H1 (cell line): ENCODE results near the gene SELENBP1. TPM values are rescaled to one million over a fixed set of nuclear protein-coding genes. Genes with fewer than 3 reads are reported as not detected.

Experiments used
- CTCF ChIA-PET: fragments of 300-600 bp; sonication (Branson Sonifier 250); formaldehyde crosslinking; loops from one replicate; lab custom pipeline; 2021; ENCODE audit not compliant: partially characterized antibody; lab: Charles Lee
- POLR2A ChIA-PET: fragments of 300-600 bp; sonication (Branson Sonifier 250); formaldehyde crosslinking; loops from one replicate; lab custom pipeline; 2021; ENCODE audit warnings: inconsistent platforms; ENCODE audit not compliant: partially characterized antibody; lab: Charles Lee
- DNase-seq, 2 experiments: peaks; one replicate each; pipeline versions ENCODE4 v3.0.0 to v3.0.0-alpha.2; 2010 to 2022; ENCODE audit warnings: low spot score in 2 of 2, low read depth in 1 of 2, mixed read lengths in 1 of 2
- FAIRE-seq: peaks from 2 replicates; lab custom pipeline; 2011; peaks lifted over from hg19 to GRCh38; lab: Jason Lieb, UNC
- H2AFZ ChIP-seq: 2 replicates; pipeline ENCODE4 v1.8.1; 2012; ENCODE audit warnings: low read length, inconsistent platforms
- H2AK5ac ChIP-seq: 2 replicates; pipeline ENCODE4 v1.6.1; 2013; ENCODE audit warnings: low read depth, low read length
- H2BK120ac ChIP-seq: replicated peaks from 2 replicates; pipeline ENCODE3; 2013; ENCODE audit warnings: low read depth, low read length, inconsistent platforms
- H2BK12ac ChIP-seq: 2 replicates; pipeline ENCODE4 v1.6.1; 2013; ENCODE audit warnings: low read depth, low read length
- H2BK15ac ChIP-seq: 2 replicates; pipeline ENCODE4 v1.6.1; 2013; ENCODE audit warnings: low read length
- H2BK20ac ChIP-seq: 2 replicates; pipeline ENCODE4 v1.6.1; 2013; ENCODE audit warnings: low read length
- H2BK5ac ChIP-seq: 2 replicates; pipeline ENCODE4 v1.6.1; 2013; ENCODE audit warnings: low read depth, low read length
- H3K14ac ChIP-seq: 2 replicates; pipeline ENCODE4 v1.6.1; 2013; ENCODE audit warnings: inconsistent platforms; ENCODE audit not compliant: insufficient read length
- H3K18ac ChIP-seq: 2 replicates; pipeline ENCODE4 v1.6.1; 2013; ENCODE audit warnings: low read length; ENCODE audit errors: extremely low read depth
- H3K23ac ChIP-seq: 2 replicates; pipeline ENCODE4 v1.6.1; 2013; ENCODE audit warnings: inconsistent platforms; ENCODE audit not compliant: insufficient read length
- H3K23me2 ChIP-seq: 2 replicates; pipeline ENCODE4 v1.6.1; 2013; ENCODE audit warnings: low read depth, low read length
- H3K27ac ChIP-seq: 2 replicates; pipeline ENCODE4 v1.6.1; 2011; ENCODE audit warnings: low read depth, low read length, inconsistent platforms
- H3K27me3 ChIP-seq, 4 experiments: replicated peaks in 1 of 4; 1 replicate in 1 of 4; 2 replicates in 3 of 4; pipeline versions ENCODE4 v1.6.1 to v1.8.1; 2011 to 2013; ENCODE audit warnings: low read length in 3 of 4, mild to moderate bottlenecking in 3 of 4, inconsistent platforms in 2 of 4, mixed read lengths in 2 of 4, moderate library complexity in 1 of 4; ENCODE audit not compliant: control insufficient read depth in 3 of 4, insufficient read depth in 3 of 4; ENCODE audit errors: extremely low read depth in 1 of 4
- H3K36me3 ChIP-seq, 4 experiments: 2 replicates each; pipeline versions ENCODE4 v1.6.1 to v1.8.1; 2011 to 2013; ENCODE audit warnings: mild to moderate bottlenecking in 4 of 4, low read length in 3 of 4, moderate library complexity in 2 of 4, control low read depth in 1 of 4, inconsistent platforms in 1 of 4; ENCODE audit not compliant: insufficient read depth in 4 of 4, control insufficient read depth in 2 of 4
- H3K4ac ChIP-seq: replicated peaks from 2 replicates; pipeline ENCODE3; 2013; ENCODE audit warnings: low read length, low read depth, mixed read lengths, inconsistent platforms; ENCODE audit not compliant: insufficient read length
- H3K4me1 ChIP-seq, 4 experiments: replicated peaks in 1 of 4; 1 replicate in 1 of 4; 2 replicates in 3 of 4; pipeline versions ENCODE4 v1.6.1 to v1.8.1; 2011 to 2013; ENCODE audit warnings: low read length in 3 of 4, inconsistent platforms in 2 of 4, mixed read lengths in 1 of 4; ENCODE audit not compliant: insufficient read depth in 4 of 4, control insufficient read depth in 3 of 4
- H3K4me2 ChIP-seq, 2 experiments: 2 replicates each; pipeline versions ENCODE4 v1.6.1 to v1.8.1; 2011 to 2013; ENCODE audit warnings: low read depth in 2 of 2, low read length in 2 of 2, control low read depth in 1 of 2, inconsistent platforms in 1 of 2, mild to moderate bottlenecking in 1 of 2; ENCODE audit not compliant: insufficient read depth in 1 of 2
- H3K4me3 ChIP-seq, 4 experiments: fragments of 200-600, 300-600 bp in 1 of 4; sonication (generic), shearing (Covaris generic), sonication (Bioruptor Twin) in 1 of 4; 2 replicates each; pipeline versions ENCODE4 v1.5.1 to v1.8.1; 2011 to 2016; ENCODE audit warnings: low read length in 4 of 4, low read depth in 3 of 4, control low read depth in 2 of 4, inconsistent platforms in 2 of 4, mild to moderate bottlenecking in 2 of 4, mixed read lengths in 1 of 4, moderate library complexity in 1 of 4; ENCODE audit not compliant: insufficient read depth in 2 of 4; ENCODE audit errors: extremely low read depth in 1 of 4
- H3K56ac ChIP-seq: replicated peaks from 2 replicates; pipeline ENCODE3; 2013; ENCODE audit warnings: low read depth, mild to moderate bottlenecking, mixed read lengths, low read length, inconsistent platforms; ENCODE audit not compliant: insufficient read length
- H3K79me1 ChIP-seq: 2 replicates; pipeline ENCODE4 v1.6.1; 2013; ENCODE audit warnings: low read depth, low read length, control low read depth
- H3K79me2 ChIP-seq, 2 experiments: 2 replicates each; pipeline versions ENCODE4 v1.6.1 to v1.8.1; 2012 to 2013; ENCODE audit warnings: low read length in 2 of 2, mild to moderate bottlenecking in 2 of 2, inconsistent platforms in 1 of 2; ENCODE audit not compliant: insufficient read depth in 2 of 2, control insufficient read depth in 1 of 2
- H3K9ac ChIP-seq, 4 experiments: replicated peaks in 1 of 4; 1 replicate in 1 of 4; 2 replicates in 3 of 4; pipeline versions ENCODE4 v1.6.1 to v1.8.1; 2011 to 2013; ENCODE audit warnings: low read depth in 3 of 4, low read length in 3 of 4, control low read depth in 2 of 4, mild to moderate bottlenecking in 2 of 4, moderate library complexity in 2 of 4, inconsistent platforms in 1 of 4; ENCODE audit errors: extremely low read depth in 1 of 4
- H3K9me3 ChIP-seq, 2 experiments: 2 replicates each; pipeline versions ENCODE4 v1.6.1 to v1.8.1; 2012 to 2013; ENCODE audit warnings: mild to moderate bottlenecking in 2 of 2, moderate library complexity in 2 of 2, control low read depth in 1 of 2, inconsistent platforms in 1 of 2, low read depth in 1 of 2, low read length in 1 of 2, mixed read lengths in 1 of 2; ENCODE audit not compliant: insufficient read depth in 2 of 2
- H4K20me1 ChIP-seq, 2 experiments: replicated peaks in 1 of 2; 2 replicates each; pipeline versions ENCODE3 to v1.8.1; 2011 to 2013; ENCODE audit warnings: inconsistent platforms in 2 of 2, low read length in 2 of 2, mild to moderate bottlenecking in 1 of 2; ENCODE audit not compliant: insufficient read depth in 2 of 2, control insufficient read depth in 1 of 2
- H4K5ac ChIP-seq: 2 replicates; pipeline ENCODE4 v1.6.1; 2013; ENCODE audit warnings: low read length, low read depth, mixed read lengths, inconsistent platforms; ENCODE audit not compliant: insufficient read length
- H4K8ac ChIP-seq: 2 replicates; pipeline ENCODE4 v1.8.0; 2013; ENCODE audit warnings: mild to moderate bottlenecking, moderate library complexity, low read length, inconsistent platforms; ENCODE audit not compliant: insufficient read depth; ENCODE audit errors: extremely low read depth
- H4K91ac ChIP-seq: replicated peaks from 2 replicates; pipeline ENCODE3; 2013; ENCODE audit warnings: low read length, mixed read lengths, inconsistent platforms; ENCODE audit not compliant: insufficient read length
- BRCA1 ChIP-seq: IDR thresholded peaks from 2 replicates; pipeline ENCODE4 v1.6.1; 2012; ENCODE audit warnings: low read depth, low read length, improper control_type of control experiment
- RBBP5 ChIP-seq: IDR thresholded peaks from 2 replicates; pipeline ENCODE4 v1.7.1; 2012; ENCODE audit warnings: low read depth, mild to moderate bottlenecking, inconsistent platforms, low read length, moderate library complexity, borderline replicate concordance
- RFX5 ChIP-seq: IDR thresholded peaks from 2 replicates; pipeline ENCODE4 v1.6.1; 2011; ENCODE audit warnings: low read depth, low read length, improper control_type of control experiment, borderline replicate concordance
- ZNF274 ChIP-seq: IDR thresholded peaks from 2 replicates; pipeline ENCODE4 v1.7.0; 2012; ENCODE audit warnings: low read length, borderline replicate concordance; ENCODE audit errors: extremely low read depth
- WGBS, 2 experiments: shearing (Covaris generic) in 1 of 2; methylation state at CpG; one replicate each; pipeline versions ENCODE4 v1.1.6 to v1.1.7; 2013 to 2015; ENCODE audit warnings: low lambda C conversion rate in 2 of 2, mixed read lengths in 2 of 2, inconsistent platforms in 1 of 2, low coverage in 1 of 2, missing lambda C conversion rate in 1 of 2; ENCODE audit not compliant: insufficient replicate concordance in 2 of 2, insufficient coverage in 1 of 2, insufficient read length in 1 of 2; ENCODE audit errors: extremely low coverage in 1 of 2, missing lambda C conversion rate in 1 of 2; 5-methylcytosine and 5-hydroxymethylcytosine counted together
- polyA plus RNA-seq, 7 experiments: library from polyadenylated mRNA; depleted of rRNA in 3 of 7; stranded (reverse) in 5 of 7; unstranded in 2 of 7; fragments of >200 nt in 5 of 7; fragments of 200-250 nt in 2 of 7; gene quantifications; 1 replicate in 5 of 7; 2 replicates in 1 of 7; 4 replicates in 1 of 7; pipeline versions ENCODE4 v1.2.1 to v1.2.3, GENCODE V29; 2011 to 2013; ENCODE audit warnings: missing spikeins in 2 of 7, mixed read lengths in 2 of 7
- total RNA-seq: library from RNA; stranded (reverse); fragmentation: NEBNext Ultra II Directional; extraction: Animal tissue kit (Norgen Biotek cat#: 25700); gene quantifications from 2 replicates; pipeline ENCODE4 v1.2.1, GENCODE V29; 2021

The SELENBP1 gene
- total and polyA plus RNA-seq, 2 of the 8 experiments (the other 6 are each of a cell fraction or from before 2014, with no cell fraction given): 20.0 to 32.4 TPM

- Histone ChIP-seq H3K79me2 (no peaks in the 10 kb centered on the region), H4K8ac (no peak overlapping the region), H3K9ac (no peak overlapping the region), H3K79me1 (no peaks in the 10 kb centered on the region), H2BK120ac (no peak overlapping the region), H2AFZ (no peak overlapping the region), H2AK5ac (no peak overlapping the region), H3K4ac (no peak overlapping the region), H4K91ac (no peak overlapping the region), H3K4me2 (no peak overlapping the region), H3K27me3 (no peaks in the 10 kb centered on the region), H3K14ac (no peak overlapping the region), H3K27ac (no peak overlapping the region), H2BK15ac (no peak overlapping the region), H3K9me3 (no peaks in the 10 kb centered on the region), H4K20me1 (peaks cover 0 to 2% of the 10 kb centered on the region in 2 experiments), H3K4me1 (no peaks in the 10 kb centered on the region), H2BK5ac (no peak overlapping the region), H3K18ac (no peak overlapping the region), H2BK20ac (no peak overlapping the region), H3K23ac (no peak overlapping the region), H2BK12ac (no peak overlapping the region), H3K56ac (no peak overlapping the region), H3K23me2 (no peaks in the 10 kb centered on the region), H3K4me3 (no peak overlapping the region), H4K5ac (no peak overlapping the region), H3K36me3 (peaks cover 5 to 64% (median 37%) of the 10 kb centered on the region in 4 experiments; a peak in 7 of 8 replicates)
- ChIA-PET POLR2A (interaction anchor here (0.6 to 1.9 kb wide), 5 partner anchors 14 to 137 kb away, joined by 3 to 5 read pairs (median 3); no protein-coding TSS in a partner anchor), CTCF (interaction anchor here (0.6 to 2.3 kb wide), 8 partner anchors 12 to 317 kb away, joined by 3 to 10 read pairs (median 4); no protein-coding TSS in a partner anchor)
- DNase-seq (no peak), FAIRE-seq (no peak)
- WGBS, 2 experiments: 93% methylated on average over 3 of the region's 3 CpGs; no CpG with 5 or more reads in 1 of the 2 experiments
- TF ChIP-seq ZNF274: no peak
- TF ChIP-seq RFX5: no peak
- no peak for TF ChIP-seq RBBP5
- TF ChIP-seq BRCA1: no peak
Measured at GRCh38 chr1:151418081-151418480, 45.6 kb upstream of the SELENBP1 start.
